HCT116 (cell line): ENCODE results near the gene HTR1A. TPM values are rescaled to one million over a fixed set of nuclear protein-coding genes. Genes with fewer than 3 reads are reported as not detected.

Experiments
- ATAC-seq: fragments of 200-7000 bp; cut with Tn5 transposase; 2 replicates; pipeline ENCODE4 v1.9.1; 2020; ENCODE audit warnings: mild to moderate bottlenecking, moderate library complexity
- BruUV-seq: library from RNA; stranded (reverse); fragments of 400-500 nt; replicated peaks from 2 replicates; lab custom pipeline; 2021; lab: Mats Ljungman, UMichigan
- CTCF ChIA-PET: fragments of 300-600 bp; sonication (Branson Sonifier 250); formaldehyde crosslinking; loops from one replicate; lab custom pipeline; 2021; ENCODE audit warnings: antibody characterized with exemption; lab: Charles Lee
- POLR2A ChIA-PET: fragments of 300-600, 350-600 bp; sonication (Branson Sonifier 250); formaldehyde crosslinking; loops from one replicate; lab custom pipeline; 2021; ENCODE audit warnings: antibody characterized with exemption; lab: Charles Lee
- RAD21 ChIA-PET, 2 experiments: fragments of 300-600 bp; sonication (Branson Sonifier 250); formaldehyde crosslinking; loops; one replicate each; lab custom pipeline; 2023; ENCODE audit warnings: low total read pairs in 2 of 2; ENCODE audit not compliant: uncharacterized antibody in 2 of 2, unreplicated experiment in 2 of 2, low non-redundant PET in 1 of 2; lab: Charles Lee
- DNase-seq: peaks from one replicate; pipeline ENCODE4 v3.0.0-alpha.2; 2010; ENCODE audit warnings: low read depth, low spot score
- H2AFZ ChIP-seq: fragments of 200-600 bp; shearing (Covaris generic), sonication (generic); 2 replicates; pipeline ENCODE4 v1.6.1; 2017; ENCODE audit warnings: low read depth, mixed run types, mixed read lengths, antibody characterized with exemption, low read length; ENCODE audit not compliant: poor library complexity, severe bottlenecking
- H3K27ac ChIP-seq: 2 replicates; pipeline ENCODE4 v1.5.1; 2012; ENCODE audit warnings: low read depth, low read length
- H3K27me3 ChIP-seq: fragments of 200-600 bp; sonication (generic); 2 replicates; pipeline ENCODE4 v1.6.1; 2016; ENCODE audit warnings: mixed run types, low read length, mixed read lengths; ENCODE audit not compliant: insufficient read depth
- H3K36me3 ChIP-seq, 2 experiments: fragments of 200-500 bp in 1 of 2; fragments of 200-600 bp in 1 of 2; sonication (Bioruptor generic) in 1 of 2; sonication (generic) in 1 of 2; 2 replicates each; pipeline versions ENCODE4 v1.5.1 to v1.6.1; 2014 to 2016; ENCODE audit warnings: low read length in 2 of 2, inconsistent platforms in 1 of 2, mixed read lengths in 1 of 2, mixed run types in 1 of 2; ENCODE audit not compliant: insufficient read depth in 2 of 2, control insufficient read depth in 1 of 2
- H3K4me1 ChIP-seq, 2 experiments: fragments of 200-600 bp in 1 of 2; sonication (generic) in 1 of 2; 2 replicates each; pipeline versions ENCODE4 v1.5.1 to v1.6.1; 2012 to 2017; ENCODE audit warnings: low read length in 2 of 2, inconsistent platforms in 1 of 2, mild to moderate bottlenecking in 1 of 2, mixed read lengths in 1 of 2, mixed run types in 1 of 2, moderate library complexity in 1 of 2; ENCODE audit not compliant: insufficient read depth in 2 of 2, control insufficient read depth in 1 of 2
- H3K4me2 ChIP-seq: fragments of 200-600 bp; sonication (generic); 2 replicates; pipeline ENCODE4 v1.6.1; 2017; ENCODE audit warnings: mixed run types, low read length, mixed read lengths
- H3K4me3 ChIP-seq, 2 experiments: fragments of 200-600 bp in 1 of 2; sonication (generic) in 1 of 2; replicated peaks in 1 of 2; 2 replicates each; pipeline ENCODE4 v1.5.1; 2011 to 2016; ENCODE audit warnings: low read length in 2 of 2, control low read depth in 1 of 2, low read depth in 1 of 2, mild to moderate bottlenecking in 1 of 2, mixed read lengths in 1 of 2, mixed run types in 1 of 2
- H3K79me2 ChIP-seq: fragments of 200-600 bp; sonication (generic); 2 replicates; pipeline ENCODE4 v1.6.1; 2017; ENCODE audit warnings: mild to moderate bottlenecking, mixed run types, low read length, moderate library complexity, mixed read lengths; ENCODE audit not compliant: insufficient read depth
- H3K9ac ChIP-seq: fragments of 200-600 bp; sonication (generic); 2 replicates; pipeline ENCODE4 v1.6.1; 2016; ENCODE audit warnings: low read length, mixed read lengths
- H3K9me2 ChIP-seq: fragments of 200-600 bp; sonication (generic), shearing (Covaris generic); 2 replicates; pipeline ENCODE4 v1.6.1; 2017; ENCODE audit warnings: mixed run types, mild to moderate bottlenecking, moderate library complexity; ENCODE audit not compliant: insufficient read depth
- H3K9me3 ChIP-seq, 2 experiments: fragments of 200-500 bp in 1 of 2; fragments of 200-600 bp in 1 of 2; sonication (Bioruptor generic) in 1 of 2; sonication (generic) in 1 of 2; 2 replicates each; pipeline ENCODE4 v1.6.1; 2014 to 2017; ENCODE audit warnings: low read length in 2 of 2, mixed read lengths in 2 of 2, inconsistent platforms in 1 of 2, low read depth in 1 of 2, mild to moderate bottlenecking in 1 of 2, mixed run types in 1 of 2, moderate library complexity in 1 of 2; ENCODE audit not compliant: control insufficient read depth in 1 of 2, insufficient read depth in 1 of 2
- H4K20me1 ChIP-seq: fragments of 200-600 bp; sonication (generic), shearing (Covaris generic); 2 replicates; pipeline ENCODE4 v1.6.1; 2017; ENCODE audit warnings: mixed run types, mild to moderate bottlenecking, moderate library complexity; ENCODE audit not compliant: insufficient read depth
- CBX3 ChIP-seq: IDR thresholded peaks from 2 replicates; pipeline ENCODE4 v1.6.1; 2012; ENCODE audit warnings: low read depth
- CEBPB ChIP-seq: IDR thresholded peaks from 2 replicates; pipeline ENCODE4 v1.6.1; 2012; ENCODE audit warnings: low read depth
- EGR1 ChIP-seq: IDR thresholded peaks from 2 replicates; pipeline ENCODE4 v1.6.1; 2012; ENCODE audit warnings: low read depth
- EZH2 ChIP-seq: fragments of 200-600 bp; sonication (generic); IDR thresholded peaks from 2 replicates; pipeline ENCODE4 v1.6.1; 2017; ENCODE audit warnings: antibody characterized with exemption, mixed run types
- JUND ChIP-seq: IDR thresholded peaks from 2 replicates; pipeline ENCODE4 v1.6.1; 2012
- POLR2A ChIP-seq: IDR thresholded peaks from 2 replicates; pipeline ENCODE4 v1.7.0; 2011; ENCODE audit warnings: borderline replicate concordance; ENCODE audit not compliant: insufficient read depth, insufficient read length; ENCODE audit errors: extremely low read depth
- POLR2AphosphoS5 ChIP-seq: IDR thresholded peaks from 2 replicates; pipeline ENCODE4 v1.6.1; 2011; ENCODE audit warnings: mild to moderate bottlenecking, low read depth, low read length, moderate library complexity
- RAD21 ChIP-seq: IDR thresholded peaks from 2 replicates; pipeline ENCODE4 v1.6.1; 2012; ENCODE audit warnings: low read depth, mild to moderate bottlenecking
- SP1 ChIP-seq: IDR thresholded peaks from 2 replicates; pipeline ENCODE4 v1.6.1; 2012; ENCODE audit warnings: low read depth
- SRF ChIP-seq: IDR thresholded peaks from 2 replicates; pipeline ENCODE4 v1.6.1; 2012; ENCODE audit warnings: low read depth
- YY1 ChIP-seq: IDR thresholded peaks from 2 replicates; pipeline ENCODE4 v1.6.1; 2011; ENCODE audit warnings: low read length, low read depth, moderate library complexity, mild to moderate bottlenecking; ENCODE audit not compliant: insufficient replicate concordance; ENCODE audit errors: extremely low read depth
- ZNF274 ChIP-seq: fragments of 200-500 bp; sonication (Bioruptor generic); IDR thresholded peaks from 2 replicates; pipeline ENCODE4 v1.6.1; 2014; ENCODE audit warnings: mild to moderate bottlenecking, low read depth, low read length, inconsistent platforms
- intact Hi-C: fragments of 100-400 bp; cut with micrococcal nuclease; formaldehyde crosslinking; loops from 2 replicates; pipeline ENCODE4 v1.10.0; 2022
- total RNA-seq: library from RNA; stranded (reverse); gene quantifications from one replicate; pipeline ENCODE4 v1.2.1, GENCODE V29; 2021; ENCODE audit not compliant: unreplicated experiment
- TF ChIP-seq, protein P1 (sequence below): IDR thresholded peaks from 2 replicates; pipeline ENCODE4 v1.6.1; 2011; ENCODE audit warnings: mild to moderate bottlenecking, low read length, moderate library complexity; ENCODE audit not compliant: insufficient replicate concordance; ENCODE audit errors: extremely low read depth
- TF ChIP-seq, protein P2 (sequence below): IDR thresholded peaks from 2 replicates; pipeline ENCODE4 v1.6.1; 2012; ENCODE audit warnings: low read depth
- TF ChIP-seq, protein P3 (sequence below), 3 experiments: fragments of 200-600 bp in 1 of 3; sonication (generic) in 1 of 3; IDR thresholded peaks in 2 of 3; conservative IDR thresholded peaks in 1 of 3; 2 replicates each; pipeline ENCODE4 v1.5.1; 2012 to 2017; ENCODE audit warnings: low read depth in 2 of 3, low read length in 2 of 3, antibody characterized with exemption in 1 of 3, borderline replicate concordance in 1 of 3, control low read depth in 1 of 3, mild to moderate bottlenecking in 1 of 3, mixed read lengths in 1 of 3, mixed run types in 1 of 3, moderate library complexity in 1 of 3; ENCODE audit not compliant: insufficient read depth in 1 of 3

The HTR1A gene
- total RNA-seq, 1 experiment from 2014 or later = not detected

DNA sequence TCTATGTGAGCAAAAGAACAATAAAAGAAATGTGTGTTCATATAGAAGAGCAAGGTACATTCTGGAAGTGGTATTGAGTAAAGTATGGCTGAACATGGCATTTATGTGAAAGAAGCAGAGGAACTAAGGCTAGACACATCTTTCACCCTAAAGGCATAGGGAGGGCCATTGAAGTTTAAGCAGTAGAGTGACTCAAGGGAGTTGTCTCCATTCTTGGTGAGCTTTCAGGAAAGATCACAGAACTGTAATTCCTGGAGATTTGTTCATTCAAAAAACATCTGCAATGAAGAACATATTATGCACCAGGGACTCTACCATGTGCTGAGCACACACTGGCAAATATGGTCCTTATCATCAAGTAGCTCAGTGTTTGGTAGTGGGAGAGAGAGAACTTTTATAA is 24.8 kb upstream of the HTR1A start:
- H4K20me1 ChIP-seq = no peaks in the 10 kb centered on the region
- H3K4me1 ChIP-seq = no peaks in the 10 kb centered on the region
- no peaks in the 10 kb centered on the region for H3K27me3 ChIP-seq
- H3K9me2 ChIP-seq = no peaks in the 10 kb centered on the region
- no peak overlapping the region for H3K4me3 ChIP-seq
- no peak overlapping the region for H3K4me2 ChIP-seq
- no peak for ATAC-seq
- H3K36me3 ChIP-seq = no peaks in the 10 kb centered on the region
- ChIA-PET CTCF (no interaction called here), RAD21 (no interaction called here), POLR2A (no interaction called here)
- no peak overlapping the region for H3K27ac ChIP-seq
- TF ChIP-seq, protein P1, sequence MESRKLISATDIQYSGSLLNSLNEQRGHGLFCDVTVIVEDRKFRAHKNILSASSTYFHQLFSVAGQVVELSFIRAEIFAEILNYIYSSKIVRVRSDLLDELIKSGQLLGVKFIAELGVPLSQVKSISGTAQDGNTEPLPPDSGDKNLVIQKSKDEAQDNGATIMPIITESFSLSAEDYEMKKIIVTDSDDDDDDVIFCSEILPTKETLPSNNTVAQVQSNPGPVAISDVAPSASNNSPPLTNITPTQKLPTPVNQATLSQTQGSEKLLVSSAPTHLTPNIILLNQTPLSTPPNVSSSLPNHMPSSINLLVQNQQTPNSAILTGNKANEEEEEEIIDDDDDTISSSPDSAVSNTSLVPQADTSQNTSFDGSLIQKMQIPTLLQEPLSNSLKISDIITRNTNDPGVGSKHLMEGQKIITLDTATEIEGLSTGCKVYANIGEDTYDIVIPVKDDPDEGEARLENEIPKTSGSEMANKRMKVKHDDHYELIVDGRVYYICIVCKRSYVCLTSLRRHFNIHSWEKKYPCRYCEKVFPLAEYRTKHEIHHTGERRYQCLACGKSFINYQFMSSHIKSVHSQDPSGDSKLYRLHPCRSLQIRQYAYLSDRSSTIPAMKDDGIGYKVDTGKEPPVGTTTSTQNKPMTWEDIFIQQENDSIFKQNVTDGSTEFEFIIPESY = no peak
- no peak for TF ChIP-seq POLR2A
- no peak for TF ChIP-seq EGR1
- no peak for TF ChIP-seq CEBPB
- no peak for TF ChIP-seq JUND
- TF ChIP-seq YY1 = no peak
- TF ChIP-seq POLR2AphosphoS5 = no peak
- no peak for TF ChIP-seq SRF
- no peak for TF ChIP-seq ZNF274
- TF ChIP-seq SP1 = no peak
- no peak for TF ChIP-seq RAD21
- TF ChIP-seq, protein P2, sequence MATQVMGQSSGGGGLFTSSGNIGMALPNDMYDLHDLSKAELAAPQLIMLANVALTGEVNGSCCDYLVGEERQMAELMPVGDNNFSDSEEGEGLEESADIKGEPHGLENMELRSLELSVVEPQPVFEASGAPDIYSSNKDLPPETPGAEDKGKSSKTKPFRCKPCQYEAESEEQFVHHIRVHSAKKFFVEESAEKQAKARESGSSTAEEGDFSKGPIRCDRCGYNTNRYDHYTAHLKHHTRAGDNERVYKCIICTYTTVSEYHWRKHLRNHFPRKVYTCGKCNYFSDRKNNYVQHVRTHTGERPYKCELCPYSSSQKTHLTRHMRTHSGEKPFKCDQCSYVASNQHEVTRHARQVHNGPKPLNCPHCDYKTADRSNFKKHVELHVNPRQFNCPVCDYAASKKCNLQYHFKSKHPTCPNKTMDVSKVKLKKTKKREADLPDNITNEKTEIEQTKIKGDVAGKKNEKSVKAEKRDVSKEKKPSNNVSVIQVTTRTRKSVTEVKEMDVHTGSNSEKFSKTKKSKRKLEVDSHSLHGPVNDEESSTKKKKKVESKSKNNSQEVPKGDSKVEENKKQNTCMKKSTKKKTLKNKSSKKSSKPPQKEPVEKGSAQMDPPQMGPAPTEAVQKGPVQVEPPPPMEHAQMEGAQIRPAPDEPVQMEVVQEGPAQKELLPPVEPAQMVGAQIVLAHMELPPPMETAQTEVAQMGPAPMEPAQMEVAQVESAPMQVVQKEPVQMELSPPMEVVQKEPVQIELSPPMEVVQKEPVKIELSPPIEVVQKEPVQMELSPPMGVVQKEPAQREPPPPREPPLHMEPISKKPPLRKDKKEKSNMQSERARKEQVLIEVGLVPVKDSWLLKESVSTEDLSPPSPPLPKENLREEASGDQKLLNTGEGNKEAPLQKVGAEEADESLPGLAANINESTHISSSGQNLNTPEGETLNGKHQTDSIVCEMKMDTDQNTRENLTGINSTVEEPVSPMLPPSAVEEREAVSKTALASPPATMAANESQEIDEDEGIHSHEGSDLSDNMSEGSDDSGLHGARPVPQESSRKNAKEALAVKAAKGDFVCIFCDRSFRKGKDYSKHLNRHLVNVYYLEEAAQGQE = no peak
- TF ChIP-seq CBX3 = no peak
- no peak for TF ChIP-seq EZH2
- TF ChIP-seq, protein P3, sequence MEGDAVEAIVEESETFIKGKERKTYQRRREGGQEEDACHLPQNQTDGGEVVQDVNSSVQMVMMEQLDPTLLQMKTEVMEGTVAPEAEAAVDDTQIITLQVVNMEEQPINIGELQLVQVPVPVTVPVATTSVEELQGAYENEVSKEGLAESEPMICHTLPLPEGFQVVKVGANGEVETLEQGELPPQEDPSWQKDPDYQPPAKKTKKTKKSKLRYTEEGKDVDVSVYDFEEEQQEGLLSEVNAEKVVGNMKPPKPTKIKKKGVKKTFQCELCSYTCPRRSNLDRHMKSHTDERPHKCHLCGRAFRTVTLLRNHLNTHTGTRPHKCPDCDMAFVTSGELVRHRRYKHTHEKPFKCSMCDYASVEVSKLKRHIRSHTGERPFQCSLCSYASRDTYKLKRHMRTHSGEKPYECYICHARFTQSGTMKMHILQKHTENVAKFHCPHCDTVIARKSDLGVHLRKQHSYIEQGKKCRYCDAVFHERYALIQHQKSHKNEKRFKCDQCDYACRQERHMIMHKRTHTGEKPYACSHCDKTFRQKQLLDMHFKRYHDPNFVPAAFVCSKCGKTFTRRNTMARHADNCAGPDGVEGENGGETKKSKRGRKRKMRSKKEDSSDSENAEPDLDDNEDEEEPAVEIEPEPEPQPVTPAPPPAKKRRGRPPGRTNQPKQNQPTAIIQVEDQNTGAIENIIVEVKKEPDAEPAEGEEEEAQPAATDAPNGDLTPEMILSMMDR (IDR thresholded peaks at IDR 0.05 in 2 of 3, conservative IDR thresholded peaks at IDR 0.05 in 1 of 3; ENCODE audit: borderline replicate concordance in 1 of 3, insufficient read depth in 1 of 3, low read depth in 2 of 3, low read length in 2 of 3) = no peak
- intact Hi-C loops = no loop called here
- H3K79me2 ChIP-seq = no peaks in the 10 kb centered on the region
- no peak overlapping the region for H3K9ac ChIP-seq
- no peak overlapping the region for H2AFZ ChIP-seq
- no peak for DNase-seq
- peaks cover 4 to 13% of the 10 kb centered on the region in 2 experiments; a peak in 2 of 4 replicates for H3K9me3 ChIP-seq
- BruUV-seq = no TSS peak
